Posterior cingulate gyrus (tissue), 11 donors: ENCODE results near the gene ACOT7.

ENCODE experiments used
- DNase-seq, 10 donors: peaks; one replicate each; pipeline versions ENCODE4 v3.0.0 to v3.0.0-alpha.2; 2020 to 2021; ENCODE audit warnings: mixed read lengths in 3 of 10
- intact Hi-C: fragments of 100-400 bp; cut with DNase I; formaldehyde crosslinking; loops from one replicate; pipeline ENCODE4 v1.15.1; 2023

The ACOT7 gene

DNA sequence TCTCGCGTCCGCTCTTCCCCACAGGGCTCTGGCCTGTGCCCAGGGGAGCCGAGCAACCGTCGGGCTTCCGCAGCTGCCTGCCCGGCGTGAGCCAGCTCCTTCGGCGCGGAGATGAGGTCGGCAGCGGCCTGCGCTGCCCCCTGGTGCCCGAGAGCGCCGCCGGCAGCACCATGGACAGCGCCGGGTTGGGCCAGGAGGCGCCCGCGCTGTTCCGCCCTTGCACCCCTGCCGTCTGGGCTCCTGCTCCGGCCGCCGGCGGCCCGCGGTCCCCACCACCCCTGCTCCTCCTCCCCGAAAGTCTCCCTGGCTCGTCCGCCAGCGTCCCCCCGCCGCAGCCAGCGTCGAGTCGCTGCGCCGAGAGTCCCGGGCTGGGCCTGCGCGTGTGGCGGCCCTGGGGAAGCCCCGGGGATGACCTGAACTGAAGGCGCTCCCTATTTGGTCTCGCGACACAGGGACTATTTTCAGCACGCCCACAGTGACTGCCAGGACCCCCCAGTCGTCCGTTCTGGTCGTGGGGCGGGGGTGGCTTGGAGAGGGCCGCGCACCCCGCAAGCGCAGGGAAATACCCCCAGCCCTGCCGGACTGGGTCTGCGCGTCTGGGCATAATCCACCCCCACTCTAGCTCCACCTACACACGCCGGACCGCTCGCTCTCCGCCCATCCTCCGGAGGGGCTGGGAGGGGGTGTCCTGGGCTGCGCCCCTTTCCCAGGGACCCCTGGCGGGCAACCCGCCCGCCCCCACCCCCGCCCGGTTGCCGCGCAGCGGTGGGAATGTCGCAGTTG is 148.3 kb downstream of the ACOT7 start:
- peak in 8 of 10 donors; percentile 49 to 95 (median 60) for DNase-seq
- intact Hi-C loops: loop anchor here (2.0 to 10.0 kb wide), 3 partner anchors 97 to 192 kb away; no protein-coding TSS in a partner anchor

DNA sequence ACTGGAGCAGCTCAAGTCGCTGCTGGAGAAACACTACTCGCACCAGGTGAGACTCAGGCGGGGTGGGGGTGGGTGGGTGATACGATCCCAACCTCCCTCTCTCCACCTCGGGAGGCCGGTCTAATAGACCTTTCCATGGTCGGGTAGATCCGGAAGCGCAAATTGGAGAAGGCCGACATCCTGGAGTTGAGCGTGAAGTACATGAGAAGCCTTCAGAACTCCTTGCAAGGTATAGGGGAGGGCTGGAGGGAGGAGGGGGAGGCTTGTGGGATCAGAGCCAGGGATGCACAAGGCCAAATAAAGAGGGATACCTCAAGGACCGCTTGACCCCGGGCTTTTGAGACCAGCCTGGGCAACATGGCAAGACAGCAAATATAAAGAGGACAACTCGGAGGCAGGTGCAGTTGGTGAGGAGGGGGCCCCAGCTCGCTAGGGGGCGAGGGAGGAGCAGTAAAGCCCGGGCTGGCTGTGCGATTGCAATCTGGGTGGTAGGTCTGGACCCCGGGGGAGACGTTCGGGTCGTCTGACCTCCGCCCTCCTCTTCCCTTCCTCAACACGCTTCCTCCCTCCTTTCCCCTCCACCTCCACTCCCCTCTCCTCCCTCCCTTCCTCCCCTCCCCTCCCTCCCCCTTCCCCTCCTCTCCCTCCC is 149.0 kb downstream of the ACOT7 start:
- intact Hi-C loops: loop anchor here (2.0 to 10.0 kb wide), 3 partner anchors 98 to 192 kb away; no protein-coding TSS in a partner anchor
- no peak for DNase-seq

DNA sequence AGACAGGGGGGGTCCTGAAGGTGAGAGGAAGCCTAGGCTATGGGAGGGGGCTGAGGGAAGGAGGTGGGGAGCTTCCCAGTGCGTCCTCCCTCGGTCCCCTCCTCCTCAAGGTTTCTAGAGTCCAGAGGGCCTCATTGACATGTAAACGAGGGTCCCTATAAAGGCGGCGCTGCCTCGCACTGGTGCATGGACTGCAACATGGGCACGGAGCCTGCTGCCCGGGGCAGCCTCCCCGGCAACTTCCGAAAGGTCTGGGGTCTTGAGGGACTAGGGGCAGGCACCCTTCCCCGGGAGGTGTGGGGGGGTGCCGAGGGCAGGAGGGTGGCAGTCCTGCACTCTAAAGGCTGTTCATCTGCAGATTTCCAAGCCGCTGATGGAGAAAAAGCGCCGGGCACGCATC is 149.6 kb downstream of the ACOT7 start, which contains the start of gene HES3:
Gene HES3, plus strand, starts transcription at position 187 of the 400 bp plus-strand sequence. Its CDS starts 187 bp downstream, at position 374.
- intact Hi-C loops: loop anchor here (2.0 to 10.0 kb wide), 2 partner anchors 191 kb away; no protein-coding TSS in a partner anchor
- DNase-seq: no peak

DNA sequence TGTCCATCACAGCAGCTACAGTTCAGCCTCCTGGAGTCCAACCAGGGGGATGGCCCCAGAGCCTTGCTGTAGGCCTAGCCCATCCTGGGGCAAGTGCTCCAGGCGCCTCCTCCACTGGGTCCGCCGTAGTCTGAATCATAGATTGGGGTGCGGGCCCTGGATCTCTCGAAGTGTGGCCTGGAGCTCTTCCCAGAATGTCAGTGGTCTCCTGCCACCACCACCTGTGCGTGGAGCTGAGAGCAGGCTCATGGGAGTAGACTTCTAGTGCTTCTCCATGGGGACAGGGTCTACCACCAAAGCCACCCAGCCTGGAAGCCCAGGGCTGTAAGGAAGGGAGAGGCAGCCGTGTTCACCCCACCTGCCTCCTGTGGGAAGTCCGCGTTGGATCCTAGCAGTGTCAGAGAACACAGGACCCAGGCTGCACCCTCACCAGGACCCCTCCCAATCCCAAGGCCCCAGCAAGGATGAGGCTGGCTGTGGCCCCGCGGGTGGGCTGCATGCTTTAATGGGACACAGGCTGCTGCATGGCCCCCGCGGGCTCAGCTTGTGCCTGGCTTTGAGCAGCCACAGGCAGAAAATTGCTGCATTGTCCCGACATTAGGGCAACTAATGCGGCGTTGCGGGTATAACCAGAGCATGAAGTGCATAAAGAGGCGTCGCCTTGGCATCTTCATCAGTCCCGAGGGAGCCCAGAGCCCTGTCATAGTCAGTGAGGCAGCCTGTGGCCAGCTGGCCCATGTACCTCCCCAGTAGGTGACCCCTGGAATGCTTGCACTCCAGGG is 150.3 kb downstream of the ACOT7 start:
- intact Hi-C loops: loop anchor here (10.0 kb wide), 1 partner anchor 192 kb away; no protein-coding TSS in a partner anchor
- no peak for DNase-seq

DNA sequence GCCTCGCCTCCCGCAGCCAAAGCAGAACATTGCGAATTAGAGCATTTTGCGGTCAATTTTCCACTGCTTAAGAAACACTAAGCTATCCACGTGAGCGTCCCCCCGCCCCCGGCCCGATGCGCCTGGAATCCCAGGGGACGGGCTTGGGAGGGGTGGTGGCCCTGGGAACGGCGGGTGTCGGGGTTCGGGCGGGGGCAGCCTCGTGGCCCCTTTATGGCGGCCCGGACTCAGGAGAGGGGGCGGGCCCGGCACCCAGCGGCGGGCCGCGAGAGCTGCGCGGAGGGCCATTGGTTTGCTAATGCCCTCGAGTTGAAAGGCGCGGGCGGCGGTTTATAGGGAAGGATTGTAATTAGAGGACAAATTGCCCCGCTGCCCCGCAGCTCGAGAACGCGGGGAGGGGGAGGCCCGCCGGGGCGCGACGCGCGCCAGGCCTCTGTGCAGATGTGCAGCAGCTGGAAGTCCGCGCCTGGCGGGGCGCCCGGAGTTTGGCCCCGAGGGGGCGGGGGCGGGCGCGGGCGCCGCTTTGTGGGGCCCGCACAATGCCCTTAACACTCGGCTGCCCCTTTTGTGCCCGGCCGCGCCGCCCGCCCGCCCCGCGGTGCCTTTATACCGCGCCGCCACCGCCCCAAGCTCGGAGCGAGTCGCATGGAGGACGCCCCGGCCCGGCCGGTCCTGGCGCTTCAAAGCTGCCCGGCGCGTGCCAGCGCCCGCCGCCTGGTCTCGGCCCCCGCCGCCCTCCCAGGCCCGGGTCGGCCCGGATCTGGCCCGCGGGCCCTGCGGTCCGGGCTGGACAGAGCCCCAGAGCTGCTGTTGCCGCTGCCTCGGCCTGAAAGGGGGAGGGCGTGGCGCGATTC is 151.5 kb downstream of the ACOT7 start:
- intact Hi-C loops: loop anchor here (10.0 kb wide), 1 partner anchor 193 kb away; no protein-coding TSS in a partner anchor
- DNase-seq: peak in 1 of 10 donors; percentile 60

DNA sequence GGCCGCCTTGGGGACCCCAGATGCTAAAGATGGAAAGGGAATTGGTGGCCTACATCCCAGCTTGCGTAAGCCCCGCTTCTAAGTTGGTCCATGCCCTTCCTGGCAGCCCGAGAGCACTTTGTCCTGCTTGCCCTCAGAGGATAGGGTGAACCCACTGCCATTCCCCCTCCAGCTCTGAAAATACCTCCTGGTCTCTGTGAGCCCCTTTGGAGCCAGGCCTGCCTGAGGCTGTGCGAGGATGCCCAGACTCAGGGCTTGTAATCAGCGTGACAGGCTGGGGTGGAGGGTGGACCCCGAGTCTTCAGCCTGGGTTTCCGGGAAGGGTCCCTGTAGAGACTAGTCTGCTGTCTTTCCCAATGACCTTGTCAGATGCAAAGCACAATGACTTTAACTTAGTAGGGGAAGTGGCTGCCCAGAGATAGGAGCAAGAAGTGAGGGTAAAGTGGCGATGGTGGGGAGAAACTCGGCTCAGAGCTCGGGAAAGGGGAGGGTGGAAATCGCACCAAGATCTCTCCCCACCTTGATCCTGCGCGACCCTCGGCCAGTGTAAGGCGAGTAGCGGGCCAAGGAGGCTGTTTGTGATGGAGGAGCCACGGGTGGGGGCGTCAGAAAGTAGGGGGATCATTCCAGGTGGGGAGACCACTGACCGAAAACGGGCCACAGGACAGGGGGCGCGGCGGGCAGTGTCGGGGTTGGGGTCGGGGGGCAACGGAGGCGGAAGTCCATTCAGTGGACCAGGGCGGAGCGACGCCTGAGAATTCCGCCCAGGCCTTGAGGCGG is 152.3 kb downstream of the ACOT7 start:
- intact Hi-C loops: loop anchor here (10.0 kb wide), 1 partner anchor 194 kb away; no protein-coding TSS in a partner anchor
- peak in 1 of 10 donors; percentile 59 for DNase-seq

DNA sequence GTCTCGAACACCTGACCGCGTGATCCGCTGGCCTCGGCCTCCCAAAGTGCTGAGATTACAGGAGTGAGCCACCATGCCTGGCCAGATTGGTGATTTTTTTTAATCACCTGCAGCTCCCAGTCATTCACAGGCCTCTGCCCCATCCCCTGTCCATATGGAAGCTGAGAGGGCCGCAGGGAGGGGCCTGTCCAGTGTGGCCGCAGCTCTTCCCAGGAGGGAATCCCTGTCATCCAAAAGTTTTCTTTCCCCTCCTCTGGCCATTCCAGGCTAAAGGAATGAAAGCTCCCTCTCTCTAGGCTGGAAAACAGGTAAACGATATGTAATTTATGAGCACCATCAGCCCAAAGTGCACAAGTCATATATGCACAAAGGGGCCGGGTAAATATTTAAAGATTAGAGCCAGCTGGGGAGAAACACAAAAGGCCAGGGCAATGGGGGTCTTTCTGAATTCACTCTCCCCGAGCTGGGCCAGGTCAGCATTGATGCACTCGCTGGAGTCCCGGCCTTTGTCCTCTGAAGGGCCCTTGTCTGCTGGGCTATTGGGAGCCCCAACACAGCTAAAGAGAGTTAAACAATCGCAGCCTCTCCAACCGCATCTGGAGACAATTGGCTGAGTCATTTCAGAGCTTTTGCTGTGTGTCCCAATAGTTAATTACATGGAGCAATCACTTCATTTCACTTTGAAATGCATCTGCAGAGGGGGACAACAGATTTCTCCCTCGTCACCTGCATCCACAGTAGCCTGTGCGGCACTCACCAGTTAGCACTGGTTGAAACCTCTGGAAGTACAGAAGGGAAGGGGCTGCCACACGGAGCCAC is 153.4 kb downstream of the ACOT7 start:
- DNase-seq: peak in 1 of 10 donors; percentile 29
- intact Hi-C loops: loop anchor here (10.0 kb wide), 1 partner anchor 195 kb away; no protein-coding TSS in a partner anchor

DNA sequence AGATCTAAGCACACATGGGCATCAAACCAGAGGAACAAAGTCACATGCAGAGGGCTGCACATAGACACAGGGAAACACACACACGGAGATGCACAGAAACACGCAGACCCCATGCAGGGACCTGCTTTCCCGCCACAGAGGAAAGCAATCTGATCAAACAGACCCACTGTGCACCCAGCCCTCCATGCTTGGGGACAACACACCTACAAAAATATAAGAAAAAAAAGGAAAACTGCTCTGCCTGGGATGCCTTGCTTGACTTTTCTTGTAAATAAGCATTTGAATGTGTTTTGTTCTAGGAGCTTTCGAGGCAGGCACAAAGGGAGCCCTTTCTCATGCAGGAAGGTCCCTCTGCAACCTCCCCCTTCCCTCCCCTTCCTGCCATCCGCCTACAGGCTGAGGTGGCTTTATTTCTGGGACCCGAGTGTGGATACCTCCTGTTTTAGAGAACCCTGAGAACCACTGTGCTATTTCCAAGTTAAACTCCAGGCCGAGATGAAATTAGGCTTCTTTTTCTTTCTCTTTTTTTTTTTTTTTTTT is 154.3 kb downstream of the ACOT7 start:
- no peak for DNase-seq
- intact Hi-C loops: no loop called here

DNA sequence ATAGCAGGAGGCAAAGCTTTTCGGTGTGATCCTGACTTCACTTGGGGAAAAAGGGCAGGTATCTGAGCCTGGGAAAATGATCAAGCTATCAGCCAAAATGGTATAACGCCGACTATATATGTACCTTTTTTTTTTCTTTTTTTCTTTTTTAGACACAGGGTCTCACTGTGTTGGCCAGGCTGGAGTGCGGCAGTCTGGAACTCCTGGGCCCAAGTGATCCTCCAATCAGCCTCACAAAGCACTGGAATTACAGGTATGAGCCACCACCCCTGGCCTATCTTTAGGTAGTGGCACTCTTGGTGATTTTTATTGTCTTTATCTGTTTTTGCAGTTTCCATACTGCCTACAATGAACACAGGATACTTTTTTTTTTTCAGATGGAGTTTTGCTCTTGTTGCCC is 156.5 kb downstream of the ACOT7 start:
- DNase-seq: no peak
- intact Hi-C loops: no loop called here

DNA sequence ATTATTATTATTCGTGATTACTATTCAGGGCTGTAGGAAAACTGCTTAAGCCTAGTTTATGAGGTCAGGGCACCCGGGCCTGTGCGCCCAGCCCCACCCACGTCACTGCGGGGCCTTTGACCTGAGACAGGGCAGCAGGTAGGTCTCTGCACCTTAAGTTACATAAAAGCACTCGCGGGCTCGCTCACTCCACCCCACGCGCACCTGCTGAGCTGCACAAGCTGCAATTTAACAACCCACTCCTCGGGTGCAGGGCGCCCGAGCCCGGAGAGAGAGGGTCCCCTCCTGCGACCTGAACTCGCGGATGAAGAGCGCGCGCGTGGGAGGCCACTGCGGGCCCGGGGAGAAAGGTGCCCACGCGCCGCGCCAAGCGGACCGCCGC is 158.3 kb downstream of the ACOT7 start:
- intact Hi-C loops: no loop called here
- DNase-seq: no peak

DNA sequence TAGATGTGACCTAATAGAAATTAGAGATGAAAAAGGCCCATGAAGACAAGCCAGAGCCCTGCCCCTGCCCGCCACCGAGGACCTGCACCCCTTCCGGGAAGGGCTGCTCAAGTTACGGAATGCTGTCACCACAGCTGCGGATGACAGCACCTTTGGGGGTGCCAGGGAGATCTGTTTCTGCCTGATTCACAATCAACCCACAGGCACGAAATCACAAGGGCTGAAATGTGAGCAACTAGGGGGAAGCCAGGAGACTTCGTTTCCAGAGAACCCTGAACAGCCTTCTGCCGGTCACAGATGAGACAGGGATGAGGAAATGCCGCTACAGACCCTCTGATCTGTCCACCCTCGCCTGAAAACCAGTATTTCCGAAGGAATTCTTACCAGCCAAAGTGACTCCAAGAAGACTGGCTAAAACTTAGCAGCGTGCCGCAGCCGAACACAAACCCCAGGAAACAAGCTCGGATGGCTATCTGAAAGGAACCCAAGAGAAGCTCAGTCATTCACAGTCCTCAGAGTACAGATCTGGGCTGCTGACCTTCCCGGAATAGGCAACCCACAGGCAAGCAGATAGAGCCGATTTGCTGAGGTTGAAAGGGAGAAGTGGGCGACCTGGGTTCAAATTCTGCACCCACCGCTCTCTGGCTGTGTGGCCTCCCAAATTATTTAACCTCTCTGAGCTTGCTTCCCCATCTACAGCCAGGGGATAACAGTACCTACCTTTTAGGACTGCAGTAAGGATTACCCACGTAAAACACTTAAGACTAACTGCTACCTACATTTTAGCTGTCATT is 158.9 kb downstream of the ACOT7 start:
- no peak for DNase-seq
- intact Hi-C loops: no loop called here

DNA sequence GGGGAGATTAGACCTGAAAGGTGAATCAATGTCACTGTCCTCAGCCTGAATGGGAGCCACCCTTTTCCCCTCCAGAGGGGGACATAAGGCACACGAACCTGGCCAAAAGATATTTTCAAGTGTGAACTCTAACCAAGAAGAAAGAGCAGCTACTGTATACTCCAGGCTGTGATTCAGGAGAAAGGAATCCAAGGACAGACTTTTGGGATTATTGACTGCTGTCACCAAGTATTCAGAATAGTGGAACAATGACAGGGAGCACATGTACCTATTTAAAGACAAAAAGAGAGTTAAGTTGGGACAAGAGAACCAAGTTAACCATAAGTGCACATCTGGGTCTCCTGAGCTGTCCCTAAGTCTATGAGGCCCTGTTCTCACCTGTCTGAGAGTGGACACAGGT is 160.2 kb downstream of the ACOT7 start:
- no peak for DNase-seq
- intact Hi-C loops: no loop called here

DNA sequence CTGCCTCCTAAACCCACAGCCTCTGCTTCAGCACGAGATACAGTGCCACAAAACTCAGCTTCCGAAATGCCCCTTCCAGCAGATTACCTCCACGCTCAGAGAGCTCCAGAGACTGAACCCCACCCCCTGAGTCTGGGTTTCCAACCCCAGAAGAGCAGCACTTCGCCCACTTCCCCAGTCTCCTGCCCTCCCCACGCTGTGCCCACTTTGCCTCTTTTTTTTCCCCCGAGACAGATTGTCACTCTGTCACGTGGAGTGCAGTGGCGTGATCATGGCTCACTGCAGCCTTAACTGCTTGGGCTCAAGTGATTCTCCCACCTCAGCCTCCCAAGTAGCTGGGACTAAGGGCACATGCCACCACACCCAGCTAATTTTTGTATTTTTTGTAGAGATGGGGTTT is 167.9 kb downstream of the ACOT7 start:
- intact Hi-C loops: no loop called here
- DNase-seq: peak in 1 of 10 donors; percentile 70

DNA sequence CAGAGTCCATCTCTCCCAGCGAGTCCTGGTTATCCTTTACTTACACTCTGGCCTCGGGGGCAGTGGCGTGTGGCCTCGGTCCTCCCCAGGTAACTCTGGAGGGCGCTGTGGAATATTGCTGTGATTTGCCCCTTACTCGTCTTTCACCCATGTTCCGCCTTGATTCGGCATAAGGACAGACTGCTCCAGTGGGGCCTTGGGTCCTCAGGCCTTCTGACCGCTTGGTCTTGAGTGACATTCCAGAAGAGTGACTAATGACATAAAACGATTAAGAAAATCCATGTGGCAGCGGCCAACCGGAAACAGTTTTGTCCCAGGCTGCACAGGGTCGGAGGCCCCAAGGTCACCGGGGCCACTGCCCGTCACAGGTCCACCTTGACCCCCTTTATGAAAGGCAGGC is 168.8 kb downstream of the ACOT7 start:
- intact Hi-C loops: no loop called here
- DNase-seq: no peak

DNA sequence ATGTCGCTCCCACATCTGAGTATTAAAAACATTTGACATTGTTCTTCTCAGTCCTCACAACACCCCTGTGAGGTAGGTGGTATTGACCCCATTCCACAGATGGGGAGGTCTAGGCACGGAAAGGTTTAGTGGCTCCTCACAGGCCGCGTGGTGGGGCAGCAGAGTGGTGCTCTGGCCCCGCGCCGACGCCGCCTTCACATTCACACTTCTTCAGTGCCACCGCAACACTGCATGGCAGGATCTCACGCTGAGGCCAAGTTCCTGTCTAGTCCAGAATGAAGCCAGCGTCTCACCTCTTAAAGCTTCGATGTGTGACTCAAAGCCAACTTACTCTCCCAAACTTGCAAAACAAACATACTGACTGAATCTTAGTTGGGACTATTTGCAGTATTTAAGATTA is 169.9 kb downstream of the ACOT7 start:
- intact Hi-C loops: no loop called here
- DNase-seq: peak in 1 of 10 donors; percentile 69

DNA sequence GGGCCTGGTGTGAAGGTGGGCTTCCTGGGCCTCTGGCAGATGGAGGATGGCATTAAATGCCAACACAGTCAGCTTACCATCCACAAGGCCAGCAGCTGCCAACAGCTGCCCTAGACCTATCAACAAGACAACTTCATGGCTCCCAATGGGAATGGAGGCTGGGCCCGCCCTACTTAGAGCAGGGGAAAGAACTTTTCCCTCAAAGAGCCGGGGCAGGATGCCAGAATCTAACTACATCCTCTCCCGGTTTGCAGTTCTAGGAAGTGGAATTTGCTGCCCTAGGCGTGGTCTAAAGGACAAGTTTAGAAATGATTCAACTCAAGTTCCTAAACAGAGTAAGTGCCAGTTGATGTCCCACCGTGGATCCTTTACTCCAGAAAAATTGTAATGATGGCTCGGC is 170.9 kb downstream of the ACOT7 start:
- intact Hi-C loops: no loop called here
- no peak for DNase-seq

DNA sequence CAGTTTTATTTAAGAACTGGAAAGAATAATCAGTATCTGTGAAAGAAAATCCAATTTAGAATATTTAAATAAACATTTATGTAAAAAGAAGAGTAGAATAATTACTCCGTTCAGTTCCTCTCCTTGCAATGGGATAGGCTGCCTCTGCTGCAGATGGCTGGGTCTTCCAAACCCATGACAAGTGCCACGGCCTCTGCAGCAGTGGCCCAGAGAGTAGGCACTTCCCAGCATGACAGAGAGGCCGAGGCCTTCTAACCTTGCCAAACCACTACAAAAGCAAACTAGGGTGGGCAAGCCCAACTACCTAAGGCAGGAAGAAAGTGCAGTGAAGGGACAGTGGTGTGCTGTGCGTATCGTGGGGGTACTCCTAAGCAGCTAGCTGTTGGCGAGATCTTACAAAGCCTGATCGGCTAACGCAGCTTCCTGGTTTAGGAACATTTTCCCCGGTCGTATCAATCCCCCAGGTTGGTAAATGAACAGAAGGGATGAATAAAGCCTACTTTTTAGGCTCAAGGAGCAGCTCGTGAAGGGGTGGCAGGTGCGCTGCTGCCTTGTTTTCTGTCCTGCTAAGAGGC is 172.3 kb downstream of the ACOT7 start:
- intact Hi-C loops: no loop called here
- no peak for DNase-seq
